HTERT RPE-1 (cell line): ENCODE data around the gene NGRN.
"Not testable (repeated sequence)": the region's sequence is repeated elsewhere in the genome, so short reads cannot be mapped to it uniquely, and the experiment has no call there.

Source experiments
- in situ Hi-C: fragments of 300-500 bp; cut with MboI; formaldehyde crosslinking; loops from 4 replicates; pipeline ENCODE4 v1.14.3; 2020; ENCODE audit warnings: low sequenced_read_pairs

The NGRN gene

DNA sequence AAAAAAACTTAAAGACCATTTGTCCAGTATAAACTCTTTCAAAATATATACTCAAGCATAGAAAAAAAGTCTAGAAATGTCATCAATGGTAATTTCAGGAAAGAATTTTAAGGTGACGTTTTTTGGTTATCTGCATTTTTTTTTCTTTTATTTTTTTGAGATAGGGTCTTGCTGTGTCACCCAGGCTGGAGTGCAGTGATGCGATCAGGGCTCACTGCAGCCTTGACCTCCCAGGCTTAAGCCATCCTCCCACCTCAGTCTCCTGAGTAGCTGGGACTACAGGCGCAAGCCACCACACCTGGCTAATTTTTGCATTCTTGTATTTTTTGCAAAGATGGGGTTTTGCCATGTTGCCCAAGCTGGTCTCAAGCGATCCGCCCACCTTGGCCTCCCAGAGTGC is 15.3 kb downstream of the NGRN start:
- in situ Hi-C loops: not testable (repeated sequence)

DNA sequence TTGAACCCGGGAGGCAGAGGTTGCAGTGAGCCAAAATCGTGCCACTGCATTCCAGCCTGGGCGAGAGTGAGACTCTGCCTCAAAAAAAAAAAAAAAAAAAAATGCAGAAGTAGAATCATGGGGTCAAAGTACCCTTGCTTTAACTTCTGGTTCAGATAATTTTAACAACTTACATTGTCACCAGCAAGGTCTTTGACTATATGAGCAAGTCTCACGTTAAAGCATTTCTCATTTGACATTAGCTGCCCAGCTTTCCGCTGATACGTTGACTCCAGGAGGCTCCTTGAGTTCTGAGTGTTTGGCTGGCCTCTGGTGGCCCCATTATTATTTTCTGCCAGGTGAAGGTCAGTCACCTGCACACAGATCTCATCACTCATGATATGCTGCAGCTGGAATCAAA is 16.2 kb downstream of the NGRN start:
- in situ Hi-C loops: not testable (repeated sequence)

DNA sequence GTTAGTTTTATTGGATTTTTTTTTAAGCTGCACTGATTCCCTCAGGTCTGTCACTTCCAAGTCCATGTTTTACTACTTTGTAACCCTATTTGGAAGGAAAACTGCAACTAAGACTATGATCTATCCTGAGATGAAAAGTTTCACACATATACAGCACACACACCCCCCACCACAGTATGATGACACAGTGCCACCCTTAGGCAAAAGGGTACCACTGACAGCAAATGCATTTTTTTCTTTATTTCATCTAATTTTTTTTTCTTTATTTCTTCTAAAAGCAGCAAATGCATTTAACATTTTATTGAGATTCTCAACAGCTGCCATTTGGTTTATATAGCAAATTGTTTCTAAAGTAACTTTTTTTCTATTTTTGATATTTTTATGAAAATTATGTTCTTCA is 21.2 kb downstream of the NGRN start:
- in situ Hi-C loops: no loop called here

DNA sequence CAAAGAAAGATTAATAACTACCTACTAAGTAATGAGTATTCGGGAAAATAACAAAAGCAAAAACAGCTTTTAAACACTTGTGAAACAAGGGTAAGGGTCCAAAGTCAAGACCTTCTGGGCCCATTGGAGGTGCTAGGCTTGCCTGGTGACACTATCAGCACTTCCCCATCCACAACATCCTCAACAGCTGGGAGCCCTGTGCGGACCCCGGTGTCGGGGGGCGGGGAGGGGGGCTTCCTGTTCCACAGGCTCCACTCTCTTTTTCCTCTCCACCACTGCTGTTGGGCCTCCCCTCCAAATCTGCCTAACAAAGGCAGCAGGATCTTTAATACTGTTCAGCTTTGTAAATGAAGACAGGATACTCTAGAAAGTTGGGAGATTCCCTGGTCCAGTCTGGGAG is 21.6 kb downstream of the NGRN start:
- in situ Hi-C loops: no loop called here

DNA sequence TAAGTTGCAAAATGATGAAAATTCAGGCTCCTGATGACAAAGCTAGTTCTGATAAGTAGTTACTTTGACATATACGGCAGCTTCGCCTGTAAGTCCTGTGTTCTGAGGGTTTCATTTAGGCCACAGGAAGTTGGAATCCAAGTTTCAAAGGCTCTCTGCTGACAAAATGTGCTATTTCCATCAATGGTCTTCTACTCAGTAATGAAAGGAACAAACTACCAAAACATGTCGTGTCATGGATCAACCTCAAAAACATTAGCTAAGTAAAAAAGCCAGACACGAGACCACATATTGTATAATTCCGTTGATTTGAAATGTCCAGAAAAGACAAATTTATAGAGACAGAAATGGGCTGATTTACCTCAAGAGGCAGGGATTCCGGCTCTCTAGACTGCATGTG is 22.5 kb downstream of the NGRN start:
- in situ Hi-C loops: no loop called here

DNA sequence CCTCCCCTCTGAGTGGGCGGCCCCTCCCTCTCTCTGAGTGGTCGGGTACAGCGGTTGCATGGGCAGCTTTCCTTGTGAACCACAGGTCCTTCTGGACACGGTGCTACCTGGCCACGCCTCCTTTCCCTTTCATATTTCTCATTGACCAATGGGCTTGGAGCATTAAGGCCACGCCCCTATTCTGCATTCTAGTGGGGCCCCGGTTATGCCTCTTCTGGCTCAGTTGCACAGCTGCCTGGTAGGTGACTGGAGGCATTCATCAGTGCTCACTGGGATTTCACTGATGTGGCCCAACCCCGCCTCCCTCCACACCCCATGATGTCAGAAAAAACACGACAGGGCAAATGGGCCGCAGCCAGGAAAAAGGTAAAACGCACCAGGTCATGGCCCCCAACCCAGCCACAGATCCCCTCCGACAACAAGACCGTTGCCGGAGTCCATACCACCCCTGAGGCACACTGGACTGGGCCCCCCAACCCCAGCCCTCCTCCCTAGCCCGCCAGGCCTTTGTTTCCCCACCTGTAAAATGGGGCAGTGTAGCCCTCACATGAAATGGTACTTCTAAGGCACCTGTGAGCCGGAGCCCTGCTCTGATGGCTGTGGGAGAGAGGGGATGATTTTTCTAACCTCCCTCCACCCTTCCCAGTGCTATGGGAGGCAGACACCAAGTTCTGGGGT is 26.3 kb downstream of the NGRN start:
- in situ Hi-C loops: no loop called here

DNA sequence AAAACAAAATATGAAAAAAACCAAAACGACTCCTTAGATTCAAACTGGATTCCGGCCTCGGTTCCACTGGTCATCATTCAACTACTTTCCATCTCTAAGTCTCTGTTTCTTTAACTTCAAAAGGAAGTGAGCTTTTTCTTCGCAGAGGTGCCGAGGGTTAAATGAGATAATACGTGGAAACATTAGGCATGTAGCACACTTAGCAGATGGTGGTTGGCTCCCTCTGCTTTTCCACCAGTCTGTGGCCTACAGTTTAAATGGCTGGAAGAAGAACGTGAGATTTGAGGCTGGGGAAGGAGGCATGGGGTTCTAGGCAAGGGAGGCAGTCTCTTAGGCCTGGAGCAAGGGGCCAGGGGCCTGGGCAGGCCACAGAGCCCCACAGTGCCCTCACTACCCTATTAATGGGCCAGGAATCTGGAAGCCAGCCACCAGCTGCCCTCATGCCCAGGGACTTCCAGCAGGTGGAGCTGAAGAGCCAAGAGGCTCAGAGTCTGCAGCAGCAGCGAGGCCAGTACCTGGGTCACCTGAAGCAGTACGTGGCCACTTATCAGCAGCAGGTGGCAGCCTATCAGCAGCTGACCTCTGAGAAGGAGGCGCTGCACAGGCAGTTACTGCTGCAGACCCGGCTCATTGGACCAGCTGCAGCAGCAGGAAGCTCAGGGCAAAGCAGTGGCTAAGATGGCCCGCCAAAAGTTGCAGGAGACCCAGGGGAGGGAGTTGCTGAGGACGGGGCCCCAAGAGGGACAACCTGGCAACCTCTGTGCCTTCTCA is 27.8 kb downstream of the NGRN start:
- in situ Hi-C loops: not testable (repeated sequence)

DNA sequence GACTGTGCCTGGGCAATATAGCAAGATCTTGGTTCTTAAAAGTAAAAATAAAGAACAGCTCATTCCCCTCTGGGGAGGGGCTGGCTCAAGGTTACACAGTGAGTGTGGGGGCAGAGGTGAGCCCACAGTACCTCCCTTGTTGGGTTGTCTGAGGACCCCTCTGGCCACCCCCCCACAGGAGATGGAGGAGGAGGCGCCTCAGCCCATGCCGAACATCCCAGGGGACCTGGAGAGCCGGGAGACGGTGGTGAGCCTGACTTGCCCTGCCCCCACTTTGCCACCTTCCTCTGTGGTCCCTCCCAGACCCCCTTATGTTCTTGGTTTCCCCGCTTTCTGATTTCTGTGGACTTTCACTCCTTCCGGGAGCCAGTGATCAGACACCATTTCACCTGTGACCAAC is 28.7 kb downstream of the NGRN start:
- in situ Hi-C loops: no loop called here

DNA sequence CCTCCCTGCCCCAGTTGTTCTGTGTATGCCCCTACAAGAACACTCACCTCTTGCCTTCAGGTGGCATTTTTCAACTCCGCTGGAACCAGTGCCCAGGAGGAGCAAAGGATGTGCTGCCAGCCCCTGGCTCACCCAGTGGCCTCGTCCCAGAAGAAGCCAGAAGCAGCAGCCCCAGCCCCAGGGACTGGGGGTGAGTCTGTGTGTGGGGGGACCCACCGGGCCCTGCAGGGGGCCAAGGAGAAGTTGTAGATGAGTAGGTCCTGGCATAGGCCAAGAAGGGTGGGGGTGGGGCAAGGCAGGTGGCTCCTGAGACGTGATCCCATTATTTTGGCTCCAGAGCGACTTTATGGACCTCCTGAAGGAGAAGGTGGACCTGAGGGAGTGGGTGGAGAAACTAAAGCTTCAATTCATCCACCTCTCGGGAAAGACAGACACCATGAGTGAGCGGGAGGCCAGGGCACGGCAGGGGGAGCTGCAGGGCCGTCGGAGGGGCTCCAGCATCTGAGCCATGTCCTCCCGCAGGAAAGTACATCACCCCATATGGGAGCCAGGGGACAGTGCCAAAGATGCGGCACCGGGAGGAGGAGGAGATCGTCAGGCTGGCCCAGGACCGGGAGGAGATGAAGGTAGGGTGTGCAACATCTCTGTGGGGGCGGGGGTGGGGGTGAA is 29.3 kb downstream of the NGRN start:
- in situ Hi-C loops: no loop called here

DNA sequence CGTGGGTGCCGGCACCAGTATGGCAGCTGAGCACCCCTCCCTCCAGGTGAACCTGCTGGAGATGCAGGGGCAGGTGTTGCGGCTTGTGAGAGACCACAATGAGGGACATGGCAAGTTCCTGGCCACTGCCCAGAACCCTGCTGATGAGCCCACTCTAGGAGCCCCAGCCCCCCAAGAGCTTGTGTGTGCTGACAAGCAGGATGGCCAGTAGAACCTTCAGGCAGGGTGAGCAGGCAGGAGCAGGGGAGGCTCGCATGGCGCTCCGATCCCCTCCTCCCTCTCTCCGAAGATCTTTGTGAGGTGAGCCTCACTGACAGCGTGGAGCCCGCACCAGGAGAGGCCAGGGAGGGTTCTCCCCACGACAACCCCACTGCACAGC is 29.8 kb downstream of the NGRN start:
- in situ Hi-C loops: no loop called here

DNA sequence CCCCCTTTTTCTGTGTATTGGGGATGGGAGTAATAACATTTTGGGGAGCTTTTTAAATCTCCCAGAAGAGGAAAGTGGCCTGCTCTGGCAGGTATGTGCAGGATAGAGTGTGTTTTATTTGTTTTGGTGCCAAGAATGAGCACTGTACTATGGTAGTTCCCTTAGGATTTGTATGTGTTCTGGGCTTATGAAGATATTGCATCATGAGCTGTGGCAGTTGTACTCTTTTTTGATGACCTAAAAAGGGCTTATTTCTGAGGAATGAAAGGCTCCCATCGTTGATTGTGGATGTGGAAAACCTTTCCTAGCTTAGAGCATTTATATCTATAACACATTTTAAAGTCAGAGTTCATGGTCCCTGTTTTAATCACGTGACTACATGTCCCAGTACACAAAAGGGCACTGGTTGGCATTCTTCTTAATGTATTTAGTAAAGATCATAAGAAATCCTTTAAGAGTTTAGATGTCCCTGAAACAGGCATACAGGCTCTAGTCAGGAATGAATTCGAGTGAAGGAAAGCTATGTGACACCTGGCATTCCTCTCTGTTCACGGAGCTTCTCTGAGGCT is 30.9 kb downstream of the NGRN start:
- in situ Hi-C loops: not testable (repeated sequence)

DNA sequence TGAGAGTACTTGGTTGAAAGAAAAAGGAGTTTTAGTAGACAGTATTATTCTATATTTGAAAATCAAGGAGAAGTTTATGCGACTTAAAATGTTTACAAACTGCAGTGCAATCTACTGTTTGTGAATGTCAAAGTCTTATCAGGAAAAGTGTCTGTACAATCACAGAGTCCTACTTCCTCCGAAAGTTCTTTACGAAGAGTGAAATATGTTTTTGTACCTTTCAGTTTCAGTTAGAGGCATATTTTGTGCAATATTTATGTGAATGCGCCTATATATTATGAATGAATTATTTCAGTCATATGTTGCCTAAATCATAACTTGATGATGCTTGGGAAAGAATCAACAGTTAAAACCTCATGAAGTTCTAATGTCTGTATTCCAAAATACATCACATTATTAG is 31.5 kb downstream of the NGRN start:
- in situ Hi-C loops: no loop called here

DNA sequence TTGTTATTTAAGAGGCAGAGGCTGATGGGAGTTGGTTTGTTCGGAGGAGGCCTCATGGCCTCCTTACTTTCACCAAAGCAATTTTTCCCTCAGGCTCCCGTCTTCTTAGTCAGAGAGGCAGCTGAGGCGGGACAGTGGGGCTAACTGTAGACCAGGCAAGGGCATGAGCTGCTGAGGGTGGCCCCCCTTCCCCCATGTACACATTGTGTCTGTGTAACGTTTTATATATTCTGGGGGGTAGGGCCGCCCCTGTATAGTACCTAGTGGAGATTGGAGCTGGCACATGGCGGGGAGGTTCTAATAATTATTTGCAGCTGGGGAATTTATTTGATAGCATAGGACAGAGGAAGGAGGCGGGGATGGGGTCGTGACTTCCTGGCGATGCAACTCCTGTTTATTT is 35.1 kb downstream of the NGRN start:
- in situ Hi-C loops: no loop called here

DNA sequence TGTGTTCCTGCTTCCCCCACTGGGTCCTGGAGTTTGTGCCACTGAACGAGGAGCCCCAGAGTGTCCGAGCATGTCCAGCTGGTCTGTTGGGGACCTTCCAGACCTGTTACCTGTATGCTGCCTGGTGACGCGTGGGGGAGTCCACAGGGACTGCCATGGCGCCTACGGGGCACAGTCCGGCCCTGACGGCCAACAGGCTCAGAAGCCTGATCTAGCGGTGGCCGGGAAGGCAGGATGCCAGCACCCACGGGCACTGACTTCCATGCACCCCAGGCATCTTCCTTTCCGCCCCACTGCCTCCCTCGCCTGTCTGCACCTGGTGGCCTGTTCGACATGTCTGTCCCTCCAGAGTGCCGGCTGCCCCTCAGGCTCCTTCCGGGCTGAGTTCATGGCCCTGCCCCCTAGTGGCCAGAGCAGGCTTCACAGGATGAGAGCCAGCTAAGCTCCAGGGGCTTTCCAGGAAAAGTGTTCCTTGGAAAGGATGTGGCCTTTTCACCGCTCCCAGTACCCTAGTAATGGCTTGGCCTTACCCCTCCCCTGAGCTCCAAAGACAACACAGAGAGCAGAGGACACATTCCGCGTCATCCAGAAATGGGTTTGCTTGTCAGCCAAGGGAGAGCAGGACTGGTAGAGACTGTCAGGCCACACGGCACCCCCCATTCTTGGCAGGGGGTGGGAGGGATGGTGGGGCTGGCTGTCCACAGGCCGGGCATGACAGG is 35.7 kb downstream of the NGRN start:
- in situ Hi-C loops: no loop called here

DNA sequence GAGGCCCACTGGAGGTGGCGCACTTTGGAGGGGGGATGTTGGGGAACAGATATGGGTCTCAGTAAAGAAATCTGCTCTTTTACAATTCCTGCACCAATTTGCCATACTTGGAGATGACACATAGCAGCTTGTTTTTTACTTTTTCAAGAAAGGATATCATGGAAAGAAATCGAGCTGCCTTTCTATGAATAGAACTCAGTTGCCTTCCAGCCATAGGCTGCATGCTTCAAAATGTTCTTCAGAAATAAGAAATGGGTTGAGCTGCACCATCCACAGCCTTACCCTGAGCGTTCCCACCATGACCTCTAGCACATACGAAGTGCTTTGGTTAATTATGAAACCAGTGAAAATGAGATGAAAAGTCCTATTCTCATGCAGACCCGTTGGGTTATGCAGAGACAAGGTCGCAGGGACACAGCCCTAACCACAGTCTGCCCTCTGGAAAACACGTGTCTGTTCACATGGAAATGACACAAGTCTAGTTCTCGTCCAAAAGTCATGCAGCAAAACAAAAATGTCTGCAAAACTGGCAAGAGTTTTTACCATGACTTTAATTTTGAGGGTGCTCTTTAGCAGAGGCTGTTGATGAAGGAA is 36.3 kb downstream of the NGRN start:
- in situ Hi-C loops: no loop called here

DNA sequence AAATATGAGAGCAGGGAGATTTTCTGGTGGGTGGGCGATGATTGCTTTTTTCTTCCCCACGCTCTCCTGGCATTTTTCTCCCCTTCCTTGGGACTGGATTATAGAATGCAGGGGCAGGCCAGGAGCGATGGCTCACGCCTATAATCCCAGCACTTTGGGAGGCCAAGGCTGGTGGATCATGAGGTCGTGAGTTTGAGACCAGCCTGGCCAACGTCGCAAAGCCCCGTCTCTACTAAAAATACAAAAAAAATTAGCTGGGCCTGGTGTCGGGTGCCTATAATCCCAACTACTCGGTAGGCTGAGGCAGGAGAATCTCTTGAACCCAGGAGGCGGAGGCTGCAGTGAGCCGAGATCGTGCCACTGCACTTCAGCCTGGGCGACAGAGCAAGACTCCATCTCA is 39.9 kb downstream of the NGRN start:
- in situ Hi-C loops: not testable (repeated sequence)

DNA sequence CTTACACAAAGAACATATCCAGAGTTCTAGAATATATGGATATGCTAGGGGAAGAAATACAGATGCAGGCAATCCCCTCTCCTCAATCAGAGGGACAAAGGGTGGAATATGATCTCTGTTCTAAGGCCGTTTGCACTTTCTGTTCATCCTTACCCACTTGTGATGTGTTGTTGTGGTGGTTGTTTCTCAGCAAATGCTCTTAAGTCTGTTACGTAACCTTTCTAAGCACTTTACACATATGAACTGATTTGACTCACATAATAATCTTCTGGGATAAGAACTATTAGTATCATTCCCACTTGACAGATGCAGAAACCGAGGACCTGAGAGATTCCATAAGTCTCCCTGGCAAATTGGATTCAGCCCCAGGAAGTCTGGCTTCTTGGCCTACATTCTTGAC is 40.5 kb downstream of the NGRN start:
- in situ Hi-C loops: no loop called here

DNA sequence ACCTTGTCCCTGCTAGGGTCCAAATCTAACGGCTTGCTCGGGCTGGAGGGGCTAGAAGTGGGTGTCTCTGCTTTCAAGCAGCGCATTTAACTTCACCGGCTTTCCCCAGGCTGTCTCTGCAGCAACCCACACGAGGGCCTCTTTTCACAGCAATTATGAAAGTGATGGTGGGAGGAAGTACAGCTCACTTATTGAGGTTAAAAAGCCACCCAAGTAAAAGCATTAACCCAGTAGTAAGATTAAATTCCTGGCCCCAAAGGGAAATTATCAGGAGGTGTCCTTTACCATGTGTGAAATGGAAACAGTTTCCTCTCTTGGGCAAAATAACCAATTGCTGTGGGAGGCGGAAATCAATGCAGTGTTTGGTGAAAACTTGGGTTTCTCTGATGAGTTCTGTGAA is 41.1 kb downstream of the NGRN start:
- in situ Hi-C loops: no loop called here

DNA sequence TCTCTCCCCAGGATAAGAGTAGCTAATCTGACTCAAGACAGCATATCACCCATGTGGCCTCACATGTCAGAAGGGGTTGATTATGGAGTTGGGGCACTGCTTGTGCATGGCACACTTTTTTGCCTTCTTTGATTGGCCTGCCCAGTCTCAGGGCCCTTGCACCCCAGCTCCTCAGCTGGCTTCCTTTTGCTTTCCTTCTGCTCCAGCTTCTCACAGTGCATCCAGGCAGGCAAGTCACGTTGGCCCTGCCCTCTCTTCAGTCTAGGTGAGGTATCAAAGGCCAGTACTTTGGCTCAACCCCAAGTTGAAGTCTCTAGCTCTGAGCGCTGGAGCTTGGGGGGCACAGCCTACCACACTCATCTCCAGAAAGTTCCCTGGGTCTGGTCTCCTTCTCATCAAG is 42.2 kb downstream of the NGRN start:
- in situ Hi-C loops: no loop called here

DNA sequence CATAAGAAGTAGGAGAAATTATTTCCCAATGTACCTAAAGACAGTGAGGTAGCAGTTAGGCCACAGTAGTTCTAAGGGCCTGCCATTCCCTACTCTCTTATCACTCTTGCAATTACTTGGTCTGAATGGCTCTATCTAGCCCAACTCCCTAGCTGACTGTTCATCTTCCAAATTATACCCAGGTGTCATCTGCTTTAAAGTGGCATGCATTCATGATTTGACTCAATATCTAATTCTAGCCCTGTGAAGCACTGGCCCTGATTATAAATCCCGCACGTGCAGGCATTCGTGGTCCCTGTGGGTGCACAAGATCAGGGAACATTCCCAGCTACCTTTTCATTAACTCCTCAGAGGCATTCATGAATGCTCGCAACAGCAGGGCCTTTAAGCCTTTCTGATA is 43.5 kb downstream of the NGRN start:
- in situ Hi-C loops: no loop called here
